Neuronal stem cell (in vitro differentiated cells): ENCODE data around the gene FUT6.

Experiments
- DNase-seq: peaks from one replicate; pipeline ENCODE4 v3.0.0-alpha.2; 2013; ENCODE audit warnings: low spot score
- H2AFZ ChIP-seq: one replicate; pipeline ENCODE4 v1.6.1; 2013; ENCODE audit warnings: mild to moderate bottlenecking, low read length, inconsistent platforms
- H2AK5ac ChIP-seq: 2 replicates; pipeline ENCODE4 v1.6.1; 2013; ENCODE audit warnings: low read depth, mild to moderate bottlenecking, inconsistent platforms, low read length, moderate library complexity, mixed read lengths
- H2BK120ac ChIP-seq: 2 replicates; pipeline ENCODE4 v1.6.1; 2013; ENCODE audit warnings: low read depth, mild to moderate bottlenecking, inconsistent platforms, low read length, moderate library complexity, mixed read lengths
- H2BK12ac ChIP-seq: one replicate; pipeline ENCODE4 v1.6.1; 2013; ENCODE audit warnings: low read length, inconsistent platforms
- H2BK15ac ChIP-seq: 2 replicates; pipeline ENCODE4 v1.6.1; 2013; ENCODE audit warnings: mild to moderate bottlenecking, low read length, inconsistent platforms, mixed read lengths
- H2BK5ac ChIP-seq: one replicate; pipeline ENCODE4 v1.6.1; 2013; ENCODE audit warnings: inconsistent platforms, mild to moderate bottlenecking, low read length, moderate library complexity
- H3K14ac ChIP-seq: one replicate; pipeline ENCODE4 v1.6.1; 2013; ENCODE audit warnings: low read length, inconsistent platforms
- H3K18ac ChIP-seq: 2 replicates; pipeline ENCODE4 v1.6.1; 2013; ENCODE audit warnings: low read length, inconsistent platforms
- H3K23ac ChIP-seq: 2 replicates; pipeline ENCODE4 v1.6.1; 2013; ENCODE audit warnings: low read depth, mild to moderate bottlenecking, mixed read lengths, low read length, inconsistent platforms; ENCODE audit not compliant: poor library complexity
- H3K27ac ChIP-seq: replicated peaks from 3 replicates; pipeline ENCODE4 v1.5.1; 2013; ENCODE audit warnings: low read length, inconsistent platforms
- H3K27me3 ChIP-seq, 3 experiments: 2 replicates each; pipeline ENCODE4 v1.6.1; 2013; ENCODE audit warnings: low read length in 3 of 3, mild to moderate bottlenecking in 2 of 3, inconsistent platforms in 1 of 3, low read depth in 1 of 3, mixed read lengths in 1 of 3, moderate library complexity in 1 of 3; ENCODE audit not compliant: control insufficient read depth in 3 of 3, insufficient read depth in 3 of 3
- H3K36me3 ChIP-seq, 2 donors: replicated peaks in 1 of 2; 2 replicates each; pipeline ENCODE4 v1.6.1; 2013; ENCODE audit warnings: low read length in 2 of 2; ENCODE audit not compliant: control insufficient read depth in 2 of 2, insufficient read depth in 2 of 2
- H3K4ac ChIP-seq: 2 replicates; pipeline ENCODE4 v1.6.1; 2013; ENCODE audit warnings: inconsistent platforms, mild to moderate bottlenecking, low read length, moderate library complexity
- H3K4me1 ChIP-seq, 2 donors: 1 replicate in 1 of 2; 2 replicates in 1 of 2; pipeline ENCODE4 v1.6.1; 2013; ENCODE audit warnings: low read length in 2 of 2, low read depth in 1 of 2; ENCODE audit not compliant: control insufficient read depth in 2 of 2, insufficient read depth in 1 of 2
- H3K4me2 ChIP-seq: one replicate; pipeline ENCODE4 v1.6.1; 2013; ENCODE audit warnings: mild to moderate bottlenecking, low read length, inconsistent platforms; ENCODE audit not compliant: insufficient read depth, poor library complexity, severe bottlenecking
- H3K4me3 ChIP-seq, 2 donors: 2 replicates each; pipeline ENCODE4 v1.5.1; 2013; ENCODE audit warnings: low read length in 2 of 2, mild to moderate bottlenecking in 2 of 2, inconsistent platforms in 1 of 2, moderate library complexity in 1 of 2
- H3K79me1 ChIP-seq: one replicate; pipeline ENCODE4 v1.6.1; 2013; ENCODE audit warnings: low read depth, mild to moderate bottlenecking, inconsistent platforms, low read length, moderate library complexity
- H3K9ac ChIP-seq: one replicate; pipeline ENCODE4 v1.6.1; 2013; ENCODE audit warnings: mild to moderate bottlenecking, low read depth, low read length, inconsistent platforms; ENCODE audit not compliant: poor library complexity
- H3K9me3 ChIP-seq, 2 donors: replicated peaks in 1 of 2; 2 replicates each; pipeline versions ENCODE3 to v1.6.1; 2013; ENCODE audit warnings: low read length in 2 of 2, mild to moderate bottlenecking in 2 of 2, inconsistent platforms in 1 of 2, low read depth in 1 of 2, mixed read lengths in 1 of 2, moderate library complexity in 1 of 2; ENCODE audit not compliant: control insufficient read depth in 2 of 2, insufficient read depth in 1 of 2
- H4K8ac ChIP-seq: one replicate; pipeline ENCODE4 v1.6.1; 2013; ENCODE audit warnings: low read depth, mild to moderate bottlenecking, inconsistent platforms, low read length, moderate library complexity
- H4K91ac ChIP-seq: one replicate; pipeline ENCODE4 v1.6.1; 2013; ENCODE audit warnings: low read length, low read depth, mild to moderate bottlenecking, inconsistent platforms; ENCODE audit not compliant: poor library complexity
- WGBS, 2 donors: extraction: QIAGEN DNeasy Blood & Tissue Kit; methylation state at CpG; one replicate each; pipeline ENCODE4 v1.1.7; 2013; ENCODE audit warnings: missing lambda C conversion rate in 2 of 2, mixed read lengths in 1 of 2; ENCODE audit not compliant: insufficient read length in 2 of 2, insufficient replicate concordance in 1 of 2; ENCODE audit errors: extremely low coverage in 2 of 2; 5-methylcytosine and 5-hydroxymethylcytosine counted together

The FUT6 gene

GRCh38 chr19:5832527-5833216 lies 6.8 kb downstream of the FUT6 start:
- Histone ChIP-seq H3K18ac (peak overlapping the region; percentile 64), H3K9me3 (peaks cover 0 to 1% of the 10 kb centered on the region in 2 donors), H3K4me3 (no peak overlapping the region), H3K36me3 (no peaks in the 10 kb centered on the region), H2BK15ac (peak overlapping the region; percentile 78), H2AFZ (no peak overlapping the region), H3K4me2 (no peak overlapping the region), H2AK5ac (peak overlapping the region; percentile 79), H3K4ac (no peak overlapping the region), H3K79me1 (peaks cover 3% of the 10 kb centered on the region), H3K27me3 (peaks cover 0 to 5% (median 0%) of the 10 kb centered on the region in 3 experiments), H3K27ac (no peak overlapping the region), H2BK5ac (no peak overlapping the region), H4K91ac (no peak overlapping the region), H3K9ac (no peak overlapping the region), H3K14ac (no peak overlapping the region), H3K4me1 (peaks cover 0 to 12% of the 10 kb centered on the region in 2 donors), H2BK12ac (no peak overlapping the region), H2BK120ac (no peak overlapping the region), H4K8ac (no peak overlapping the region), H3K23ac (peak overlapping the region; percentile 85)
- DNase-seq: no peak
- WGBS, 2 donors: no CpG with 5 or more reads among the region's 6 CpGs

- no peak overlapping the region for H2BK5ac ChIP-seq
- H2AK5ac ChIP-seq: peak overlapping the region; percentile 79
- H3K27me3 ChIP-seq: peaks cover 0 to 5% (median 0%) of the 10 kb centered on the region in 3 experiments
- H3K14ac ChIP-seq: no peak overlapping the region
- H4K91ac ChIP-seq: no peak overlapping the region
- H3K9ac ChIP-seq: peak overlapping the region; percentile 44
- H3K4me1 ChIP-seq: peaks cover 0 to 16% of the 10 kb centered on the region in 2 donors
- WGBS, 2 donors: no CpG with 5 or more reads among the region's 22 CpGs
- no peak for DNase-seq
- H3K18ac ChIP-seq: peak overlapping the region; percentile 64
- no peak overlapping the region for H3K27ac ChIP-seq
- H3K4me2 ChIP-seq: no peak overlapping the region
- no peak overlapping the region for H4K8ac ChIP-seq
- H2BK15ac ChIP-seq: peak overlapping the region; percentile 78
- no peak overlapping the region for H2BK120ac ChIP-seq
- H3K4ac ChIP-seq: no peak overlapping the region
- H3K4me3 ChIP-seq: no peak overlapping the region
- H3K23ac ChIP-seq: peak overlapping the region; percentile 85
- H2AFZ ChIP-seq: no peak overlapping the region
- peak overlapping the region; percentile 41 for H2BK12ac ChIP-seq
- peaks cover 3% of the 10 kb centered on the region for H3K79me1 ChIP-seq
- H3K36me3 ChIP-seq: no peaks in the 10 kb centered on the region
- peaks cover 0 to 1% of the 10 kb centered on the region in 2 donors for H3K9me3 ChIP-seq
Measured at GRCh38 chr19:5832061-5832460, 7.4 kb downstream of the FUT6 start.

- H3K4me1 ChIP-seq: peaks cover 0 to 24% of the 10 kb centered on the region in 2 donors
- peak overlapping the region; percentile 58 for H2BK12ac ChIP-seq
- peak overlapping the region; percentile 88 for H2AK5ac ChIP-seq
- no peak overlapping the region for H3K4me2 ChIP-seq
- no peak for DNase-seq
- H3K4ac ChIP-seq: no peak overlapping the region
- no peak overlapping the region for H2BK120ac ChIP-seq
- H3K9me3 ChIP-seq: peaks cover 0 to 3% of the 10 kb centered on the region in 2 donors
- H3K79me1 ChIP-seq: peaks cover 3% of the 10 kb centered on the region
- peak overlapping the region; percentile 81 for H2BK15ac ChIP-seq
- no peak overlapping the region for H3K18ac ChIP-seq
- H4K8ac ChIP-seq: no peak overlapping the region
- H3K23ac ChIP-seq: no peak overlapping the region
- WGBS, 2 donors: no CpG with 5 or more reads among the region's 9 CpGs
- H3K27ac ChIP-seq: no peak overlapping the region
- H4K91ac ChIP-seq: no peak overlapping the region
- peaks cover 0 to 5% (median 0%) of the 10 kb centered on the region in 3 experiments for H3K27me3 ChIP-seq
- no peak overlapping the region for H2AFZ ChIP-seq
- H3K4me3 ChIP-seq: no peak overlapping the region
- H3K36me3 ChIP-seq: no peaks in the 10 kb centered on the region
- no peak overlapping the region for H2BK5ac ChIP-seq
- H3K14ac ChIP-seq: peak overlapping the region; percentile 8
- no peak overlapping the region for H3K9ac ChIP-seq
Measured at GRCh38 chr19:5831159-5831558, 8.3 kb downstream of the FUT6 start.

- H3K36me3 ChIP-seq: no peaks in the 10 kb centered on the region
- peak overlapping the region; percentile 99 for H3K18ac ChIP-seq
- H2BK120ac ChIP-seq: no peak overlapping the region
- H4K91ac ChIP-seq: no peak overlapping the region
- peaks cover 0 to 3% of the 10 kb centered on the region in 2 donors for H3K9me3 ChIP-seq
- peaks cover 0 to 5% (median 0%) of the 10 kb centered on the region in 3 experiments for H3K27me3 ChIP-seq
- H3K4ac ChIP-seq: peak overlapping the region; percentile 76
- peak overlapping the region; percentile 96 for H3K4me2 ChIP-seq
- H3K9ac ChIP-seq: peak overlapping the region; percentile 60
- peak overlapping the region; percentile 24 for H2BK12ac ChIP-seq
- no peak overlapping the region for H3K14ac ChIP-seq
- H4K8ac ChIP-seq: peak overlapping the region; percentile 17
- H3K27ac ChIP-seq: no peak overlapping the region
- H3K4me3 ChIP-seq: no peak overlapping the region
- WGBS, 2 donors: no CpG with 5 or more reads among the region's 34 CpGs
- H2AK5ac ChIP-seq: peak overlapping the region; percentile 86
- H3K23ac ChIP-seq: no peak overlapping the region
- H3K79me1 ChIP-seq: peaks cover 3% of the 10 kb centered on the region
- no peak overlapping the region for H2AFZ ChIP-seq
- H3K4me1 ChIP-seq: peaks cover 0 to 24% of the 10 kb centered on the region in 2 donors
- no peak for DNase-seq
- peak overlapping the region; percentile 8 for H2BK15ac ChIP-seq
- no peak overlapping the region for H2BK5ac ChIP-seq
Measured at GRCh38 chr19:5829567-5830310, 9.8 kb downstream of the FUT6 start.
